ENCODE data around the gene UBL4A. TPM values are rescaled to one million over a fixed set of nuclear protein-coding genes. Genes with fewer than 3 reads are reported as not detected.
A peak's percentile ranks its signal among the peaks of the same experiment; 100 is the strongest.
"Not testable (repeated sequence)": the region's sequence is repeated elsewhere in the genome, so short reads cannot be mapped to it uniquely, and the experiment has no call there.

UBL4A gene
- total RNA-seq, 1 donor from 2014 or later: 18.3 TPM

DNA sequence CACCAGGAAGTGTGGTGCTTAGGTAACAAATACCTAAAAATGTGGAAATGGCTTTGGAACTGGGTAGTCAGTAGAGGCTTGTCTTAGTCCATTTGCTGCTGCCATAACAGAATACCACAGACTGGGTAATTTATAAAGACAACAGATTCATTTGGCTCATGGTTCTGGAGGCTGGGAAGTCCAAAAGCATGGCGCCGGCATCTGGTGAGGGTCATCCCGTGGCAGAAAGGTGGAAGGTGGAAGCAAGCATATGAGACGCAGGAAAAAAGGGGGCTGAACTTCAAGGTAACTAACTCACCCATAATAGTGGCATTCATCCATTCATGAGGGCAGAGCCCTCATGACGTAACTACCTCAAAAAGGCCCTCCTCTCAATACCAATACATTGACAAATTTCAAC, 23.0 kb upstream of the UBL4A start:
- ATAC-seq (no peak), DNase-seq (ENCODE audit: low spot score) (no peak)

DNA sequence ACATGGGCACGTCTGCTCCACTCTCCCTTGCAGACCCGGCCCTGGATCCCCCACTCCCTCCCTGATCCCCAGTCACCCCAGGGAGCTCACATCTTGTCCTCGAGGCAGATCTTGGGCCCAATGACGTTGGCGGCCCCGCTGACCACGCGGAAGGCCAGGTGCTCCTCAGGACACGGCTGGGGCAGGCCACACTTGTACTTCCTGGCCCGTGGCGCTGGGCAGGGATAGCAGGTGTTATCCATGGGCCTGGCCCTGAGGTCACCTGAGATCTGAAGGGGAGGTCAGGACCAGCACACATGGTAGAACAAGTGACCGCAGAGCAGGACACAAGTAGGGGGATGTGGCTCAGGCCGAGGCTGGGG, 21.9 kb upstream of the UBL4A start:
- ATAC-seq: no peak
- no peak for DNase-seq (ENCODE audit: low spot score)

DNA sequence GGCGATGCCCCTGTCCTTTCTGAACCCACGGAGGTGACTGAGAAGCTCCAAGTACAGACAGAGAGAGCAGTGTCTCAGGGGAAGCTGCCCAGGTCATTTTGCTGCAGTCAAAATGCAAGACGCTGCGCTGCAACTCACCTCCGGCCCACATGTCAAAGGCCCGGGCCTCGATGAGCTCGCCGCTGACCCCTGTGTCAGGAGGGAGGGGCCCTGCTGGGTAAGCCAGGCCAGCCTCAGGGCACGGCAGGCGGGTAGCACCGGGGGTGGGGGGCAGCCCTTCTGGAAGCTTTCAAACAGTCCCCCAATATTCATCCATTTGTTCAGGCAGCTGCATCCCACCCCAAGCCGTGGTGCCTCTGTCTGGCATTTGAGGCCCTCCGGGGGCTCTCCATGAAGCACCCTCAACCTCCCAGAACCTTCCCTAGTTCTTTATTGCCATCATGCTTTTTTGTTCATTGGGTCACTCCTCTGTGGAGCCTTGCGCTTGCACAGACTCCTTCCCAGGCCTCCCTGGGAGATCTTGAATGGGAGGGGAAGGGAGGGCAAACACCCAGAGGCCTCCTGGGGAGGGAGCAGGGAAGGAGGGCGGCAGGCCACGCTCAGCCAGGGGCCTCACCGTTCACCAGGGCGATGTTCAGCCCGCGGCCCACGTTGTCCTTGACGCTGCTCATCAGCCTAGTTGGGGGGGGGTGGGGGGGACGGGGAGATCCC, 21.4 kb upstream of the UBL4A start:
- ATAC-seq (no peak), DNase-seq (ENCODE audit: low spot score) (no peak)

DNA sequence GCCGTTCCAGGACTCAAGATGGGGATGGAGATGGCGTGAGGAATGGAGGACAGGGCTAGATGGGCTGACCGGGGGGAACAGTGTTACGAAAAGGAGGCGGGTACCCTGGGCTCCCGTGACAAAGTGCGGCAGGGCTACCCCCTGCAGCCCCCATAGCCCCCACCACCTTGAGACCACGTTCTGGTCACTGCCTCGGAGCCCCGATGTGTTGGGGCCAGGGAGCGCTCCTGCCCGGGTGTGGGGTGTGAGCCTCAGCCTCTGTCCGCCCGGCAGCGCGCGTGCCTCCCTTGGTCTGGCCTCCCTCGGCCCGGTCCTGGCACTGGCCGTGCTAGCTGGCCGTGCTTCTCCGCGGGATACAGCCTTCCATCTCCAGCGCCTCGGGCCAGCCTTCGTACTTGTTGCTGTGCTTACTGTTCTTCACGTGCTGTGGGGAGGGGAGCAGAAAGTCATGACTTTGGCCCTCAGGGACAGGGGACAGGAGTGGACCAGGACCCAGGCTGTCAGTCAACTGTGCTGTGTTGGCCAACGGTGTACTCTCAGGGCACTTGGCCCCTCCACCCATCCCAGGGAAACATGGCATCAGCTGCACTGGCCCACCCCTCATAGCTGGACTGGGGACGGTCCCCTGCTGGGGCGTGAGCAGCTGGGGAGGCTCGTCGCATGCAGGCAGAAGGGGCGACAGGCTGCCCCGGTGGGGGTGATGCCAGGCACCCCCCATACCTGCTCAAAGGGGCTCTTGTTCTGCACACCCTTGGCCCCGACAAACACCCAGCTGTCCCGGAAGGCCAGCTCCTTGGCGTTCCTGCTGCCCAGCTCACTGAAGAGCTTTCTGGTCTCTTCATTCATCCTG, 20.3 kb upstream of the UBL4A start:
- DNase-seq (ENCODE audit: low spot score) (no peak), ATAC-seq (no peak)

DNA sequence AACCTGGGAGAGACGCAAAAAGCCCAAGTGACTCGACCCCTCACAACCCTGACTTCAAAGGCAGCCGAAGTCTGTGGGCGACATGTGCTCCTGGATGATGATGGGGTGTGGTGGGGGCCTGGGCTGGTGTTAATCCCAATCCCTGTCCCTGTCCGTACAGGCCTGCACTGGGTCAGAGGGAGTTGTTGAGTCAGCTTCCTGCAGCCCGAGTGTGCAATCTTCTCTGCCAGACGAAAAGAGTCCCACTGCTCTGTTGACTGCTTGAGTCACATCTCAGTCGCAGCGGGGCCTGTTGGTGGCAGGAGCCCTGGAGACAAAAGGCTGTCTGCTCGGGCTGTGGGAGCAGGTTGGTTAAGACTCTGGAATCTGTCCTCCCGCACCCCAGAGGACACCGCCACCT, 19.3 kb upstream of the UBL4A start:
- DNase-seq (ENCODE audit: low spot score) (no peak), ATAC-seq (no peak)

DNA sequence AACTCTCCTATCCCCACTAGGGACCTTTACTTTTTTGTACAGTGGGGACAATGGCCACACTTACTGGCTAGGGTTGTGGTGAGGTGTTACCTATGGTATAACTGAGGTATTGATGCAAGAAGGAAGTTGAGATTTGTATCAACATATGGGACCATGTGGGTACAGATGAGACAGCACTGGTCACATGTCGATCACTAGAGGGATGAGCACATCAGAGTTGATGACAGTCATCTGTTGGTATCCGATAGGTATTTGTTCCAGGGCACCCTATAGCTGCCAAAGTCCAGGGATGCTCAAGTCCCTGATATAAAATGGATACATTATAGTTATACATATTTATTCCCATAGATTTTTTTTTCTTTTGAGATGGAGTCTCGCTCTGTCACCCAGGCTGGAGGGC, 16.6 kb upstream of the UBL4A start:
- ATAC-seq (no peak), DNase-seq (ENCODE audit: low spot score) (no peak)

DNA sequence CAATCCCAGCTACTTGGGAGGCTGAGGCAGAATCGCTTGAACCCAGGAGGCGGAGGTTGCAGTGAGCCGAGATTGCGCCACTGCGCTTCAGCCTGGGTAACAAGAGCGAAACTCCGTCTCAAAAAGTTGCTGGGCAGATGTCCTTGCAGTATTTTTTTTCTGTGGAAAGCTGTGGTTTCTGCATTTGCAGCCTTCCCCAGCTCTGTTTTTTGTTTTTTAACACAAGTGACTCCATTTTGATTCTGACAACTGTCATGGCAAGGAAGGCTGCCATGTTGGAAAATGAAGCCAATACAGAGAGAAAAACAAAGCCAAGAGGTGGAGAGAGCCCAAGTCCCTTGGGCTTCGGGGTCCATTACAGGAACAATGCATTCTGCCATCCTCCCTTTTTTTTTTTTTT, 15.7 kb upstream of the UBL4A start:
- DNase-seq (ENCODE audit: low spot score): no peak
- no peak for ATAC-seq

DNA sequence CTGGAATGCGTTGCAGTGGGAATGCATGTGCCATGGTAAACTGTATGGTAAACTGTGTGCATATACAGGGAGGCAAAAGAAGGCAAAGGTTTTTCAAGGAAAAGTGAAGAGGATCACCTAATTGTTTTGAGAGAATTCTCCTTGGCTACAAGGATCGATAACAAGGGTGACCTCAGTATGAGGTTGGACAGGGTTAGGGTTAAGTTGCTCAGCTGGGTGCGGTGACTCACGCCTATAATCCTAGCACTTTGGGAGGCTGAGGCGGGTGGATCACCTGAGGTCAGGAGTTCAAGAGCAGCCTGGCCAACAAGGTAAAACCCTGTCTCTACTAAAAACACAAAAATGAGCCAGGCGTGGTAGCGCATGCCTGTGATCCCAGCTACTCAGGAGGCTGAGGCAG, 15.0 kb upstream of the UBL4A start:
- DNase-seq (ENCODE audit: low spot score); ATAC-seq: not testable (repeated sequence)

DNA sequence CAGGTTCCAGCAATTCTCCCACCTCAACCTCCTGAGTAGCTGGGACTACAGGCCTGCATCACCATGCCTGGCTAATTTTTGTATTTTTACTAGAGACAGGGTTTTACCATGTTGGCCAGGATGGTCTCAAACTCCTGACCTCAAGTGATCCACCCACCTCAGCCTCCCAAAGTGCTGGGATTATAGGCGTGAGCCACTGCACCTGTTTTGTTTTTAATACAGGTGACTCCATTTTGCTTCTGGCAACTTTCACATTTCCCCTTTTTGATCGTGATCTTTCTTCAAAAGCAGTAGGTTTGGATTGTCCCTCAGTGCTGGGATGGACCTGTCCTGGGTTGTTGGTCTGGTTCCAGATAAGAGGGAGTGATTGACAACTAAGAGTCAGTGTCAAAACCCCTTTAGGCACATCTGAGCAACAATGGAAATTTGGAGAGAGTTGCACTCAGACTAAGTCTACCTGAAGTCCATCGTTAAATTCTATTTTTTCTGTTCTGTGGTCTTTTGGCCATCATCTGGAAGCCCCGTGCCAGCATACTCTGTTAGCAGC, 10.2 kb upstream of the UBL4A start:
- not testable (repeated sequence) for ATAC-seq; DNase-seq (ENCODE audit: low spot score)

DNA sequence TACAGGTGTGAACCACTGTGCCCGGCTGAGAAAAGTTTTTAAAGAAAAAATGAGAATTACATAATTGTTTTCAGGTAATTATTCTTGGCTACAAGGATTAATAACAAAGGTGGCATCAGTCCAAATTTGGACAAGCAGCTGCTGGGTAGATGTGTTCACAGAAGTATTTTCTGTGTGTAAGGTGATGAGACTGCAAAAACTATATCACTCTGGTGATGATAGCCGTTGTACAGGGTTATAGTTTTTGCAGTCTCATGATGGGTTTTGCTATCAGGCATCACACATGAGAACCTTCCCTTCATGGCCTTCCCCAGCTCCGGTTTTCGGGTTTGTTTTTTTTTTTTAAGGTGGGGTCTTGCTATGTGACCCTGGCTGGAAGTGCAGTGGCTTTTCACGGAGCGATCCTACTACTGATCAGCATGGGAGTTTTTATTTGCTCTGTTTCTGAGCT, 9.1 kb upstream of the UBL4A start:
- DNase-seq (ENCODE audit: low spot score): no peak

DNA sequence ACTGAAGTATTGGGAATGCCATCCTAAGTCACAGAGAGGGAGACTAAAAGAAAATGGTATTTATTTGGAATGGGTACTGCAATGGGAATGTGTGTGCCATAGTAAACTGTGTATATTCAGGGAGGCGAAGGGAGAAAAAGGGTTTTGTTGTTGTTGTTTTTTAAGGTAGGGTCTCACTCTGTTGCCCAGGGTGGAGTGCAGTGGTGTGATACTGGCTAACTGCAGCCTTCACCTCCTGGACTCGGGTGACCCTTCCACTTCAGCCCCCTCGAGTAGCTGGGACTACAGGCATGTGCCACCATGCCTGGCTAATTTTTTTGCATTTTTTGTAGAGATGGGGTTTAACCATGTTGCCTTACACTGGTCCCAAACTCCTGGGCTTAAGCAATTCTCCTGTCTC, 8.3 kb upstream of the UBL4A start:
- no peak for ATAC-seq

More for the DNA sequence above, 9.1 kb upstream of the UBL4A start:
- no peak for ATAC-seq

DNA sequence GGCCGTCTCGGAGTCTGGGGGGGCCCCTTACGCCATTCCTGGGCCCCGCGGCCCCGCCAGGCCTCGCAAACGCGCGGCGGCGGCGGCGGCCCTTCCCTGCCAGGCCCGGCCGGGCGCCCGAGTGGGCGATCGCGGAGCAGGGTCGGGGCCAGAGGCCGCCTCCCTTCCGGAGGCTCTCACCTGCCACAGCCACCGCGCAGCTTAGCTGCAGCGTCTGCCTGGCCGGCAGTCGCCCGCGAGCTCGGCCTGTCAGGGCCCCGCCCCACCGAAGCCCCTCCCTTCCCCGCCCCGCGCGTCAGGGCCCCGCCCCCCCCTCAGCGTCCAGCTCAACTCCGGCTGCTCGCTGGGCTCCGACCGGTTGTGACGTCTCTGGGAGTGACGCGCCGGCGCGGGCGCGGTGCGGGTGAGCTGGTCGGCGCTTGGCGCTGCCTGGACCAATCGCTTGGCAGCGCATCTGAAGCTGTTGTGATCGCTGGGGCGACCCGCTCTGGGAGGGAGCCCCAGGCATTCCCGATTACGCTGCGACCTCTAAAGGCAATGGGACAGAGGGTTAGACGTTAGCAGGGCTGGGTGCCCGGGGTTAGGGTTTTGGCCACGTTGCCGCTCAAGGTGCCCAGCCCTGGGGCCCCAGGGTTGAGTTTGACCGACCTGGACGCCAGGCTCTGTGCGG, 4.1 kb upstream of the UBL4A start, which contains the start of gene SLC10A3:
Gene SLC10A3 (minus strand): TSS at position 216 of the 670 bp plus-strand sequence. CDS start 1,689 bp downstream, outside the sequence.
- peak; percentile 85 for ATAC-seq

More for the DNA sequence above, 8.3 kb upstream of the UBL4A start:
- DNase-seq (ENCODE audit: low spot score): no peak

DNA sequence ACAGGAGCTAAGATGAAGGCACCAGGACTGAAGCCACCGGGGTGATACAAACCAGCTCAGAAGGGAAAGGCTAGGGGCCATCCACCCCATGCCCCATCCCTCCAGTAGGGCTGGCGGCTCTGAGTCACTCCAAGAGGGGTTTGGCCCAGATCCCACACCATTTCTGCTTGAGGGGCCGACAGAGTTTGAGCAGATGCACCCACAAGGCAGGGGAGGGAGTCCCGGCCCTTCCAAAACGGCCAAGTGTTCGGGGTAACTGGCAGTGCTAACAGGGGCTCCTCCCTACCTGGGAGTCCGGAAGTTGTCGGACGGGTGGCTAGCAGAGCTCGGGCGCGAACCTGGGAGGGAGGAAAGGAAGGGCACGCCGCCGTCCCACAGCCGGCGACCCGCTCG, 3.6 kb upstream of the UBL4A start:
- no peak for DNase-seq (ENCODE audit: low spot score)
- ATAC-seq: no peak

More for the DNA sequence above, 4.1 kb upstream of the UBL4A start, which contains the start of gene SLC10A3:
- peak; percentile 95 for DNase-seq (ENCODE audit: low spot score)

DNA sequence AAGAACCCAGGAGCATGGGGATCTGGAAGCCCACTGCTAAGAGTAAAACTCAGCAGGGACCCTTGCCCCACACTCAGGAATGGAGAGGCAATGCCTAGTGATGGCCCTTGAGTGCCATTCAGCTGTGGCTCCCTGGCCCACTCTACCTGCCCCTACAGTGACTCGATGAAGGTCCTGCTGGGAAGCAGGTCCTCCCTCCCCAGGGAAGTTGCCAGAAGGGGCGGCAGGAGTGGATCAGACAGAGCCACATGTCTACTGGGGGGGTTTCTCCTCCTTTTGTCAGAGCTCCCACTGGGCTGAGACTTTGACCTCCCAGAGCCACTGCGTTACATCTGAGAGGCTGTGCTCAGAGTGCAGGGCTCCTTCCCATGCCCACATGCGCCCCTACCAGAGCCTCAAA, 2.8 kb upstream of the UBL4A start:
- no peak for DNase-seq (ENCODE audit: low spot score)
- ATAC-seq: no peak

DNA sequence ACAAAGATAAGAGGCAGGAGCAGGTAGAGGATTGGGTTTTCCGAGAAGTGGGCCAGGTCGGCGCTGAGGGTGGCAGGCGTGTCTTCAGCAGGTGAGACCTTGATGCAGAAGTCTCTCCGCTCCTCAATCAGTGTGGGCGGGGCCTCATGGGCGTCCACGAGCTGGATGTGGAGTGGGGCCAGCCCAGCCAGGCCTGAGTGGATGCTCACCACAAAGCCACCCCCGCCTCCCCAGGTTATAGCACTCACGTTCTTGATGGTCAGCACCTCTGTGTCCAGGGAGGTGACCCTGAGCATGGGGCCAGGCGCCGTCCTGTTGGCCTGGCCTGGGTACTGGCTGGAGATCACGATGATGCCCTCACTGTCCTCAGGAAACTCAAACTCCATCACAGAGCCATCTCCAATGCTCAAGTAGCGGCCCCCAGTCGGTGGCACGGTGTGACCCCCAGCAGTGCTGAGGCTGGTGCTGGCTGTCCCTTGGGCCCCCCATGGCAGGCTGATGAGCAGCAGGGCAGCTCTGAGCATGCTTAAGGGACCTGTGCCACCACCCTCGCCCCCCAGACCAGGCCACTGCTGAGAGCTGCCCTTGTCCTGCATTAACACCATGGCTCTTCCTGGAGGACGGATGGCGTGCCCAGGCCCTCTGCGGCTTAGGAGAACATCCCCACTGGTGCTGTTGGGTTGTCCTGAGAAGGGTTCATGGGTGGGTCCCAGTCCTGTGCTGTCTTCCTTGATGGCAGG, 2.1 kb upstream of the UBL4A start:
- DNase-seq (ENCODE audit: low spot score) (no peak), ATAC-seq (no peak)

DNA sequence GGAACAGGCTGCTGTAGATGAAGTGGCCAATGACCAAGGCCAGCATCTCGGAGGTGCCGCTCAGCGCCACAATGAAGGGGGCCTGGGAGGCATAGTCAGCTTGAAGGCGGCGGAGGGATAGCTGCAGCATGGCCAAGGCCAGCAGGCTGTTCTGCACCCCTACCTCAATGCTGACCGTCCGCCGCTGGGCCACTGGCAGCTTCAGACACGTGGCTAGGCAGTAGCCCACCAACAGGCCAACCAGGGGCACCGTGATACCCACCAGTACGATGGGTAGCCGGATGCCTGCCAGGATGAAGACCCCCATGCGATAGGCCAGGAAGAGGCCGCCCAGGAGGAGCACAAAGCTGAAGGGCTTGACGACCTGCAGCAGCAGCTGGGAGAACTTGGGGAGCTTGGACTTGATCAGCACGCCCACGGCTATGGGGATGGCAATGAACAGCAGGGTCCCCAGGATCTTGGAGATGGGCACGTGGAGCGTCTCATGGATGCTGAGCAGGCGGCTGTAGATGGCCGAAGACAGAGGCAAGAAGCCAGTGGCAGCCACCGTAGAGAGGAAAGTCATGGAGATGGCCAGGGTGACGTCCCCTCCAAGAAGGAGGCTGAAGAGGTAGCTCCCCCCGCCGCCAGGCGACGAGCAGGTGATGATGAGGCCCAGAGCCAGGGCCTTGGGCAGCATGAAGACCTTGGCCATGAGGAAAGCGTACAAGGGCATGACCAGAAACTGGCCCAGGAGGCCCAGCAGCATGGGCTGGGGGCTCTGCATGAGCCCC, 1.3 kb upstream of the UBL4A start:
- no peak for ATAC-seq
- no peak for DNase-seq (ENCODE audit: low spot score)

DNA sequence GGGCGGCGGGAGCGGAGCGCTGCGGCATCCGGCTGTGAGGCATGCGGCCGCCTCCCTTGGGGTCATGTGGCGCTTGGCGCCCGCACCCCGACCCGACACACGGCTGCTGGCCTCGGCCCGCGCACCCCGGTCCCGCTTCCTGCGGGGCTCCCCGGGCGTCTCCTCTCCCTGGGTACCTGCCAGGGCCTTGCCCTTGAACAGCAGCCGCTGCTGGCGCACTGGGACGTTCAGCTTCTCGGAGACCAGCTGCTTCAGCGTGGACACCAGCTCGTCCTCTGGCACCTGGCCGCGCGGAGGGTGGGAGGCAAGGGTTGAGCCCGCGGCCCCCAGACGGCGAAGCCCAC, 391 bp downstream of the UBL4A start:
- DNase-seq (ENCODE audit: low spot score) (peak; percentile 54), ATAC-seq (no peak)

DNA sequence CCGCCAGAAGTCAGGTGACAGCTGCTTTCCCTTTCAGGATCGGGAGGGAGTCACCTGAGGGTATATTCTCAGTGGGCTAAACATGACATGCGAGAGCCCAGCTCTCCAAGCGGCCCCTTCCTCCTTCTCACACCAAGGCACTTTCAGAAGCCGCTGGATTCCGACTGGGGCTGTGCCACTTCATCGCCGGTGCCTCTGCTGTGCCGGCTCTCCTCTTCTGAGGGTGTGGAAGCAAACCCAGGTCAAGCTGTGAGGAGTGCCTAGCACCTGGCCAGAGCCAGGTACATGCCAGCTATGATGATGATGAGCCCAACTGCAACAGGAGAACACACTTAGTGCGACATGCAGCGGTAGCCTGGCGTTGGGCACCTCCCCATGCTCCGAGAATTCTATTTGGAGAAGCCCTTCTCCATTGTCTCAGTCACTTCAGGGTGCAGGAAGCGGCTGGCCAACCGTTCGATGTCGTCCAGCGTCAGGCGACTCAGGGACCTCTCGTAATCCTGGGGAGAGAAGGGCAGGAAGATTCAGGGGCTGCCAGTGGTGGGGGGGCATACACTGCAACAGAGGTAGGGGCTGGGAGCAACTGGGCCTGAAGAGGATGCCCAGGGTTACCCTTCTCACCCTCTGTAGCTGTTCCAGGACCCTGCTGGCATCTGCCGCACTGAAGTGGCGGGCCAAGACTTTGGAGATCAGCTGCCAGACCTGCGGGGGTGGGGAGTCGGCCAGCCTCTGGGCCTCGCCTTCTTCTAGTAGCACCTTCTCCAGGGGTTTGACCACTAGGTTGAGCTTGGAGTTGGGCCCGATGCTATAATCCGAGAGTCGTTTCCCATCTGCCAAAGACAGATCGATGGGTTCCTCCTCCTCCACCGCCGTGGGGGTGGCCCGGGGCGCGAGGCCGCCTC, 1.0 kb downstream of the UBL4A start:
- peak; percentile 49 for ATAC-seq
- no peak for DNase-seq (ENCODE audit: low spot score)
